Hematopoietic multipotent progenitor cell treated with erythropoietin and hydrocortisone succinate and interleukin-3 and kit ligand, for 15 days (in vitro differentiated cells): ENCODE data around the gene SUN2.

Experiments
- DNase-seq: peaks from one replicate; pipeline ENCODE4 v3.0.0-alpha.2; 2015; ENCODE audit warnings: low spot score

The SUN2 gene

DNA sequence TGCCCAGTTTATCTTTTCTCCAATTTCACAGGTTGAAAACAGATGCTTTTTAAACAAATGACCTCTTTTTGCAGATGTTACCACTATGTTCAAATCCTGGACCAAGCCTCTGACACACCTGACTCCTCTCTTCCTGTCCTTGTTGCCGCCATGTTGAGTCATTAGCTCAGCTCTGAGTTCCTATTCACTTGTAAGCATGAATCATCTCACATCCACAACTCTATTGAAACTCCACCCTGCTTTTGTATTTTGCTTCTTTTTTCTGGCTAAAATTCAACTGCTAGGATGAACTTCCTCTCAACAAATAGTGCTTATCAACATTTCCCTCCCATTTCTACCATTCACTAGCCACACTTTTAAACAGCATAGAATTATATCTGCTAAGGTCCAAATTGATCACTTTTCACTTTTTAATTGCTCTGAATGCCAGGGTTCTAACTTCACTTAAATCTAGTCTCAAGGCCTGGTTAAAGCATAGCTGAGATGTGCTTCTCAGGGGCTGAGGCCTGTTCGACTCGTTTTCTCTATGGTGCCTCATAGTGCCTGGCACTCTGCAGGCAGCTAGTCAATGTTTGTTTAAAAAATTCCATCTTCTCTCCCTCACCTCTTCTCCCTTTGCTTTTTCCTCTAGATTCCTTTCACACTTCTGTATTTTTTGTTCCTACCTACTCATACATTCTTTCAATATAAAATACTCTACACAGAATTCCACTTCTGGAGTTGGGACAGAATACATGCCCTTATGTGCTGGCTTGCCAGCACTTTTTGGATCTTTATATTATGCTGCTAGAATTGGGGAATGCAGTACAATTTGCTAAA is 59.0 kb downstream of the SUN2 start:
- peak; percentile 48 for DNase-seq

DNA sequence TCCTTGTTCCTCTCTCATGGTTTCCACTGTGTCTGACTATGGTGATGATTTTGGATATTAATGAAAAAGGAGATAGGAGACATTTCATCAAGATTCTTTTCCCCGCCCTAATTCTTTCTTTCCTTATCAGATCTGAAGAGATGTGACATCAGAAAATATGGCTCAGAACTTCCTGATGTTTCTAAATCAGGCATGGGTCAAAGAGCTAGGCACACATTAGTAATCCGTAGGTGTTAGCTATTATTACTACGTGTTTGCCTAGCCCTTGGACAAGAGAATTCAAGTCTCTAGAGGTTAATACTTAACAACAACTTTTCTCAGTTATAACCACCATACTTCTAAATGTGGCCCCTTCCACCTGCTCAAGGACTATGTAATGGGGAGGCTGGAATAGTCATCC is 60.9 kb downstream of the SUN2 start:
- DNase-seq = no peak

DNA sequence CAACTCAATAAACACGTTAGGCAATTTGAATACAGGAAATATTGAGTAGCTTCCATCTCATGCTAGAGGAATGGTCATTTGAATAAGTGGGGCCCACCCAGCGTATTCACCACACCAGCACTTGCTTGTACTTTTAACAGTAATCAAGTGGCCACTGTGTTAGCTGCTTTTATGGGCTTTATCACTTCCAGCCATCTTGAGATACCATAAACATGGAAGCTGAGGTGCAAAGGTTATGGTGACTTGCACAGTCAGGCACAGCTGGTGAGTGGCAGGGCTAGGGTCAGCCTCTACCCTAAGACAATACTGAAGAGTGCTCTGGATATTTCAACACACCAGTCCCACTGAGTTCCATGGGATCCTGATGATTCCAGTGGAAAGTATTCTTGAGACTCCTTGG is 61.7 kb downstream of the SUN2 start:
- DNase-seq = no peak

DNA sequence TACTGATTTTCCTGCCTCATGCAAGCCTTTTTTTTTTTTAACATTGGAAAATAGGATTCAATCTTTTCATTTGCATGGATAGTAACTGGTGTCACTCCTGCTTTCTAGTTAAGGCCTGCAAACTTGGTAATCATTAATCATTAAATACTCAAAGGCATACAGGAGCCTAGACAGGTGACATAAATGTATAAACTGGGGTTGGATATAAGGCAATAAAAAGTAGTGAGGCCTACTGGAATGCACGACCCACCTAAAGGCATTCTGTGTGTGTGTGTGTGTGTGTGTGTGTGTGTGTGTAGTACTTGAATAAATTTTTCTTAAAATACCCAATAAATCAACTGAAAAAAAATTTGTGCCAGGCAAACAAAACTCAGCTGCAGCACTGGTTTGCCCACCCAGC is 66.1 kb downstream of the SUN2 start:
- DNase-seq = no peak

DNA sequence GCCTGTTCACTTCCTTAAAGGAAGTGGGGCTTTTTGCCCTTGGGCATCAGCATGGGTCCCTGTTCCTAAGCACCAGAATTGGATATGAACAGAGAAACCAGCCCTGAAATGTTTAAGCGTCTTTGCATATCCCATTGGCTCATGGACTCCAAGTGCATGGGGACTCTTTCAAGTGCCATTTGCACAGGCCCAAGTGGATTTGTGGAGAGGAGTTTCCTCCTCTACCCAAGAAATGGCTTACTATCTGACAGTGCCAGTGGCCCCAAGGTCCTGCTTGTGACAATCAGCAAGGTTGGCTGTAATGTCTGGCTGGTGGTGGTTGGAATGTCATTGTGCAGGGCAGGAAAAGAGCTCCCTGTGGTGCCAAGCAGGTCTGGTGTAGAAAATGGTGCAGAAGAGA is 70.0 kb downstream of the SUN2 start:
- no peak for DNase-seq

DNA sequence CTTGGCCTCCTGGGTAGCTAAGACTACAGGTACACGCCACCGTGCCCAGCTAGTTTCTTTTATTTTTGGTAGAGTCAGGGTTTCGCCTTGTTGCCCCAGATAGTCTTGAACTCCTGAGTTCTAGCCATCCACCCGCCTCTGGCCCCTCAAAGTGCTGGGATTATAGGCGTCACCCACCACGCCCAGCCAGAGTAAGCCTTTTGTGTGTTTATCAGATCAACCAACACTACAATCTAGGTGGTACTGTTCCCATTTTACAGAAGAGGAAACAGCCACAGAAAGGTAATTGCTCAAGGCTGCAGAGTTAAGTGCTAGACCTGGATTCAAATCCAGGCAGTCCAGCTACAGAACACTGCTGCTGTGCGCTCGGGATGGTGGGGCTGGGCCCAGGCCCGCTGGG is 70.9 kb downstream of the SUN2 start:
- no peak for DNase-seq
